ENCODE measurements around the gene CCDC85C. TPM values are rescaled to one million over a fixed set of nuclear protein-coding genes. Genes with fewer than 3 reads are reported as not detected.

Gene CCDC85C
- total RNA-seq, 1 experiment from 2014 or later, result 42.3 TPM

DNA sequence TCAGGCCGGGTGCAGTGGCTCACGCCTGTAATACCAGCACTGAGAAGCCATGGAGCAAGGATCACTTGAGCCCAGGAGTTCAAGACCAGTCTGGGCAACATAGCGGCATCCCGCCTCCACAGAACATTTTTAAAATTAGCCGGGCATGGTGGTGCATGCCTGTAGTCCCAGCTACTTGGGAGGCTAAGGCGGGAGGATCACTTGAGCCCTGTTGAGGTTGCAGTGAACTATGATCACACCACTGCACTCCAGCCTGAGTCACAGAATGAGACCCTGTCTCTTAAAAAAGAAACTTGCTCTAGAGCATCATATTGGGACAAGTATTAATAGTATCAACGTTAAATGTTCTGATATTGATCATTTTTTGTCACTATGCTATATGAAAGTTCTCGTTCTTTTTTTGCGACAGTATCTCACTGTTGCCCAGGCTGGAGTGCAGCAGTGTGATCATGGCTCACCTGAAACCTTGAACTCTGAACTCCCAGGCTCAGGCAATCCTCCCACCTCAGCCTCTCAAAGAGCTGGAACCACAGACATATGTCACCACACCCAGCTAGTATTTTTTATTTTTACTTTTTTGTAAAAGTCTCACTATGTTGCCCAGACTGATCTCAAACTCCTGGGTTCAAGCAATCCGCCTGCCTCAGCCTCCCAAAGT, 47.7 kb downstream of the CCDC85C start:
- H3K4me3 ChIP-seq (replicated peaks in 1 of 2; ENCODE audit: low read depth in 1 of 2, low read length in 2 of 2), result no peak overlapping the region
- H3K9ac ChIP-seq (ENCODE audit: low read length), result no peak overlapping the region
- no peak overlapping the region for H3K4me2 ChIP-seq (ENCODE audit: low read length)
- H4K20me1 ChIP-seq (ENCODE audit: insufficient read depth), result no peaks in the 10 kb centered on the region
- no peaks in the 10 kb centered on the region for H3K9me2 ChIP-seq (ENCODE audit: insufficient read depth)
- H2AFZ ChIP-seq (ENCODE audit: low read depth, low read length, poor library complexity, severe bottlenecking), result no peak overlapping the region
- no peak for ATAC-seq
- TF ChIP-seq RAD21 (IDR thresholded peaks at IDR 0.05; ENCODE audit: low read depth), result no peak
- TF ChIP-seq CTCF (IDR thresholded peaks at IDR 0.05 in 2 of 3, conservative IDR thresholded peaks at IDR 0.05 in 1 of 3; ENCODE audit: borderline replicate concordance in 1 of 3, insufficient read depth in 1 of 3, low read depth in 2 of 3, low read length in 2 of 3), result no peak
- TF ChIP-seq SIN3A (IDR thresholded peaks at IDR 0.05; ENCODE audit: low read depth), result no peak
- TF ChIP-seq ZBTB33 (IDR thresholded peaks at IDR 0.05; ENCODE audit: extremely low read depth, insufficient replicate concordance, low read length), result no peak
- TF ChIP-seq EZH2phosphoT487 (IDR thresholded peaks at IDR 0.05; ENCODE audit: borderline replicate concordance), result no peak
- no peak for TF ChIP-seq JUND (IDR thresholded peaks at IDR 0.05)
- TF ChIP-seq ZNF274 (IDR thresholded peaks at IDR 0.05; ENCODE audit: low read depth, low read length), result no peak
- TF ChIP-seq TCF7L2 (IDR thresholded peaks at IDR 0.05; ENCODE audit: borderline replicate concordance, extremely low read depth, insufficient read depth, insufficient read length), result no peak
- no peak for TF ChIP-seq ATF3 (IDR thresholded peaks at IDR 0.05)
- no peak for TF ChIP-seq SP1 (IDR thresholded peaks at IDR 0.05; ENCODE audit: low read depth)
- RAD21 ChIA-PET (ENCODE audit: low non-redundant PET in 1 of 2, low total read pairs in 2 of 2, uncharacterized antibody in 2 of 2, unreplicated experiment in 2 of 2), result no interaction called here
- POLR2A ChIA-PET, result no interaction called here
- intact Hi-C loops (cut with micrococcal nuclease), result no loop called here
- no peaks in the 10 kb centered on the region for H3K36me3 ChIP-seq (ENCODE audit: control insufficient read depth in 1 of 2, insufficient read depth in 2 of 2, low read length in 2 of 2)
- DNase-seq (ENCODE audit: low read depth, low spot score), result no peak
- BruUV-seq (replicated peaks), result no TSS peak
- H3K27ac ChIP-seq (ENCODE audit: low read depth, low read length), result no peak overlapping the region
- no peaks in the 10 kb centered on the region for H3K9me3 ChIP-seq (ENCODE audit: control insufficient read depth in 1 of 2, insufficient read depth in 1 of 2, low read depth in 1 of 2, low read length in 2 of 2)
- CTCF ChIA-PET, result no interaction called here
- peaks cover 30% of the 10 kb centered on the region for H3K79me2 ChIP-seq (ENCODE audit: insufficient read depth, low read length)
- peaks cover 6 to 12% of the 10 kb centered on the region in 2 experiments for H3K4me1 ChIP-seq (ENCODE audit: control insufficient read depth in 1 of 2, insufficient read depth in 2 of 2, low read length in 2 of 2)
- H3K27me3 ChIP-seq (ENCODE audit: insufficient read depth, low read length), result no peaks in the 10 kb centered on the region

All from HCT116 (cell line).